ENCODE measurements around the gene OR52R1. TPM values are rescaled to one million over a fixed set of nuclear protein-coding genes. Genes with fewer than 3 reads are reported as not detected.

OR52R1 gene
- total and polyA plus RNA-seq, 2 donors (not counting 3 experiments of a cell fraction or from before 2014, with no cell fraction given) = not detected

GRCh38 chr11:4766420-4767043, 37.6 kb downstream of the OR52R1 start:
- Histone ChIP-seq H3K9ac (replicated peaks; ENCODE audit: extremely low read depth, insufficient read depth, low read length) (no peak overlapping the region), H3K27me3 (ENCODE audit: control insufficient read depth in 2 of 2, insufficient read depth in 2 of 2, low read length in 2 of 2) (no peaks in the 10 kb centered on the region), H3K27ac (ENCODE audit: insufficient read depth, low read depth, low read length) (no peak overlapping the region), H3K4me3 (replicated peaks in 1 of 3; ENCODE audit: insufficient read depth in 1 of 3, low read depth in 1 of 3, low read length in 3 of 3) (no peak overlapping the region), H3K9me1 (replicated peaks; ENCODE audit: control insufficient read depth, extremely low read depth, insufficient read depth, low read length) (no peaks in the 10 kb centered on the region), H3K4me1 (ENCODE audit: control insufficient read depth, extremely low read depth, insufficient read depth, low read length) (no peaks in the 10 kb centered on the region), H3K79me2 (ENCODE audit: control insufficient read depth, insufficient read depth, low read length) (no peaks in the 10 kb centered on the region), H2AFZ (ENCODE audit: low read depth, low read length) (no peak overlapping the region), H3K9me3 (replicated peaks; ENCODE audit: control insufficient read depth, insufficient read depth, low read length) (peaks cover 2% of the 10 kb centered on the region), H3K4me2 (ENCODE audit: insufficient read depth, low read length) (no peak overlapping the region), H4K20me1 (replicated peaks; ENCODE audit: control insufficient read depth, extremely low read depth, insufficient read depth, low read length) (no peaks in the 10 kb centered on the region), H3K36me3 (ENCODE audit: control insufficient read depth in 2 of 2, extremely low read depth in 1 of 2, insufficient read depth in 2 of 2, low read length in 2 of 2) (no peaks in the 10 kb centered on the region)
- FAIRE-seq = no peak
- dilution Hi-C loops (cut with MboI; ENCODE audit: extremely low pct_ligation_motif_present, low sequenced_read_pairs) (no loop called here), intact Hi-C loops (cut with micrococcal nuclease) (no loop called here)
- POLR2A ChIA-PET = no interaction called here
- CTCF ChIA-PET = no interaction called here
- DNase-seq (ENCODE audit: low read depth, low spot score) = no peak
- TF ChIP-seq POLR2A (IDR thresholded peaks at IDR 0.05; ENCODE audit: low read depth, low read length) (no peak), FOS (IDR thresholded peaks at IDR 0.05; ENCODE audit: borderline replicate concordance, insufficient read depth, low read length) (no peak), JUN (IDR thresholded peaks at IDR 0.05; ENCODE audit: borderline replicate concordance, insufficient read depth, insufficient read length, low read depth) (no peak), MYC (IDR thresholded peaks at IDR 0.05; ENCODE audit: low read depth, low read length) (no peak), POLR2AphosphoS5 (IDR thresholded peaks at IDR 0.05; ENCODE audit: insufficient read depth, low read depth, low read length) (no peak), GATA2 (IDR thresholded peaks at IDR 0.05; ENCODE audit: insufficient read depth, insufficient read length, low read depth, low read length) (no peak), MAX (IDR thresholded peaks at IDR 0.05; ENCODE audit: insufficient read depth, insufficient read length) (no peak), EZH2 (IDR thresholded peaks at IDR 0.05; ENCODE audit: borderline replicate concordance, low read depth, low read length, severe bottlenecking) (no peak)
- TF ChIP-seq, protein P1, sequence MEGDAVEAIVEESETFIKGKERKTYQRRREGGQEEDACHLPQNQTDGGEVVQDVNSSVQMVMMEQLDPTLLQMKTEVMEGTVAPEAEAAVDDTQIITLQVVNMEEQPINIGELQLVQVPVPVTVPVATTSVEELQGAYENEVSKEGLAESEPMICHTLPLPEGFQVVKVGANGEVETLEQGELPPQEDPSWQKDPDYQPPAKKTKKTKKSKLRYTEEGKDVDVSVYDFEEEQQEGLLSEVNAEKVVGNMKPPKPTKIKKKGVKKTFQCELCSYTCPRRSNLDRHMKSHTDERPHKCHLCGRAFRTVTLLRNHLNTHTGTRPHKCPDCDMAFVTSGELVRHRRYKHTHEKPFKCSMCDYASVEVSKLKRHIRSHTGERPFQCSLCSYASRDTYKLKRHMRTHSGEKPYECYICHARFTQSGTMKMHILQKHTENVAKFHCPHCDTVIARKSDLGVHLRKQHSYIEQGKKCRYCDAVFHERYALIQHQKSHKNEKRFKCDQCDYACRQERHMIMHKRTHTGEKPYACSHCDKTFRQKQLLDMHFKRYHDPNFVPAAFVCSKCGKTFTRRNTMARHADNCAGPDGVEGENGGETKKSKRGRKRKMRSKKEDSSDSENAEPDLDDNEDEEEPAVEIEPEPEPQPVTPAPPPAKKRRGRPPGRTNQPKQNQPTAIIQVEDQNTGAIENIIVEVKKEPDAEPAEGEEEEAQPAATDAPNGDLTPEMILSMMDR (IDR thresholded peaks at IDR 0.05; ENCODE audit: extremely low read depth in 1 of 2, insufficient read depth in 1 of 2, low read depth in 1 of 2, low read length in 2 of 2) = no peak
- no TSS peak for BruUV-seq (replicated peaks)

Data from endothelial cell of umbilical vein (primary cell).